ENCODE results near the gene SHISAL1. TPM values are rescaled to one million over a fixed set of nuclear protein-coding genes. Genes with fewer than 3 reads are reported as not detected.
A peak's percentile ranks its signal among the peaks of the same experiment; 100 is the strongest.

Gene SHISAL1
- total RNA-seq, 1 experiment from 2014 or later, result 2.9 TPM

GRCh38 chr22:44330188-44330743 lies 17.5 kb upstream of the SHISAL1 start:
- H2BK20ac ChIP-seq (ENCODE audit: low read depth, low read length, poor library complexity, severe bottlenecking), result no peak overlapping the region
- H2BK15ac ChIP-seq (ENCODE audit: low read depth, low read length), result no peak overlapping the region
- Mint-ChIP-seq H3K4me3 (peak overlapping the region; percentile 44 to 68; a peak in 4 of 5 replicates), H3K27me3 (ENCODE audit: low read depth) (peaks cover 42% of the 10 kb centered on the region), H3K4me1 (peaks cover 18 to 38% of the 10 kb centered on the region in 2 experiments), H3K9me3 (no peaks in the 10 kb centered on the region), H3K36me3 (ENCODE audit: insufficient read depth in 1 of 3, low read depth in 3 of 3) (no peaks in the 10 kb centered on the region), H3K27ac (no peak overlapping the region)
- no peak overlapping the region for H2AK5ac ChIP-seq (ENCODE audit: insufficient read length, low read length)
- H2BK120ac ChIP-seq (ENCODE audit: low read depth, low read length, poor library complexity, severe bottlenecking), result no peak overlapping the region
- H2AFZ ChIP-seq (ENCODE audit: low read length), result no peak overlapping the region
- H3K79me1 ChIP-seq (ENCODE audit: insufficient read depth, low read depth, low read length, poor library complexity, severe bottlenecking), result no peaks in the 10 kb centered on the region
- H3K9me3 ChIP-seq (ENCODE audit: control insufficient read depth, low read depth, low read length), result no peaks in the 10 kb centered on the region
- H3K14ac ChIP-seq (ENCODE audit: insufficient read depth, low read length), result no peak overlapping the region
- H3K23me2 ChIP-seq (ENCODE audit: insufficient read length, low read depth, low read length, poor library complexity, severe bottlenecking), result peaks cover 10% of the 10 kb centered on the region
- H4K20me1 ChIP-seq (ENCODE audit: control insufficient read depth, insufficient read depth, insufficient read length), result no peaks in the 10 kb centered on the region
- no peak overlapping the region for H3K27ac ChIP-seq (ENCODE audit: insufficient read length, low read depth, low read length)
- no peak overlapping the region for H4K5ac ChIP-seq (ENCODE audit: insufficient read length, low read depth, low read length)
- peak overlapping the region; percentile 52 for H3K4me2 ChIP-seq (ENCODE audit: insufficient read depth, insufficient read length, low read length)
- DNase-seq, result no peak
- H4K8ac ChIP-seq (replicated peaks; ENCODE audit: insufficient read length, low read depth, low read length), result no peak overlapping the region
- H3K27me3 ChIP-seq (ENCODE audit: insufficient read depth, low read length), result peaks cover 11% of the 10 kb centered on the region; the same call in 1 of the 2 replicates
- WGBS (ENCODE audit: extremely low coverage, insufficient read length, low lambda C conversion rate), result no CpG with 5 or more reads among the region's 12 CpGs
- no peak overlapping the region for H4K91ac ChIP-seq (ENCODE audit: insufficient read length, low read depth, low read length)
- no peak overlapping the region for H2BK12ac ChIP-seq (ENCODE audit: insufficient read length, low read depth, low read length)
- H3K18ac ChIP-seq (ENCODE audit: insufficient read length, low read depth, low read length), result no peak overlapping the region
- no peak for TF ChIP-seq CTCF (conservative IDR thresholded peaks at IDR 0.05)
- no peak overlapping the region for H3K23ac ChIP-seq (ENCODE audit: insufficient read length, low read depth, low read length)
- H3T11ph ChIP-seq (ENCODE audit: low read length), result no peak overlapping the region
- H3K56ac ChIP-seq (ENCODE audit: insufficient read length, low read depth, low read length), result no peak overlapping the region
- no peaks in the 10 kb centered on the region for H3K79me2 ChIP-seq (ENCODE audit: insufficient read depth, low read length)
- H3K9ac ChIP-seq (ENCODE audit: extremely low read depth, insufficient read length, low read length), result no peak overlapping the region
- no peak overlapping the region for H3K4ac ChIP-seq (ENCODE audit: low read depth, low read length)
- H3K4me1 ChIP-seq (ENCODE audit: insufficient read depth, low read length), result no peaks in the 10 kb centered on the region; the same call in 1 of the 2 replicates
- H2BK5ac ChIP-seq (ENCODE audit: insufficient read length, low read length), result no peak overlapping the region
